ENCODE measurements around the gene ALDH5A1.

- TF ChIP-seq EP300 (IDR thresholded peaks at IDR 0.05) (no peak), CTCF (IDR thresholded peaks at IDR 0.05) (no peak), POLR2A (IDR thresholded peaks at IDR 0.05) (no peak)
Observed at GRCh38 chr6:24492475-24492874, 2.3 kb upstream of the ALDH5A1 start.

Data from gastroesophageal sphincter (tissue), 3 donors.